Spleen (tissue), 11 donors: ENCODE results near the gene RBX1. TPM values are rescaled to one million over a fixed set of nuclear protein-coding genes. Genes with fewer than 3 reads are reported as not detected.
"Not testable (repeated sequence)": the region's sequence is repeated elsewhere in the genome, so short reads cannot be mapped to it uniquely, and the experiment has no call there.

Experiments used
- DNase-seq: peaks from one replicate; pipeline ENCODE4 v3.0.0-alpha.2; 2020
- H3K27ac ChIP-seq, 8 donors: fragments of 200-600 bp; sonication (generic) in 7 of 8; 1 replicate in 4 of 8; 2 replicates in 4 of 8; pipeline versions ENCODE4 v1.5.0 to v1.8.0; 2016 to 2021; ENCODE audit warnings: inconsistent platforms in 4 of 8, mild to moderate bottlenecking in 4 of 8, moderate library complexity in 1 of 8
- H3K27me3 ChIP-seq, 7 donors: fragments of 200-600 bp; sonication (generic) in 6 of 7; replicated peaks in 1 of 7; 1 replicate in 4 of 7; 2 replicates in 3 of 7; pipeline versions ENCODE4 v1.5.0 to v1.8.0; 2016 to 2021; ENCODE audit warnings: inconsistent platforms in 3 of 7, mild to moderate bottlenecking in 1 of 7
- H3K36me3 ChIP-seq, 6 donors: fragments of 200-600 bp; sonication (generic) in 5 of 6; 1 replicate in 4 of 6; 2 replicates in 2 of 6; pipeline versions ENCODE4 v1.5.0 to v1.8.0; 2016 to 2021; ENCODE audit warnings: inconsistent platforms in 2 of 6
- H3K4me1 ChIP-seq, 6 donors: fragments of 200-600 bp; sonication (generic) in 5 of 6; 1 replicate in 3 of 6; 2 replicates in 3 of 6; pipeline versions ENCODE4 v1.5.0 to v1.8.0; 2016 to 2021; ENCODE audit warnings: inconsistent platforms in 3 of 6
- H3K4me3 ChIP-seq, 8 donors: fragments of 200-600 bp; sonication (generic) in 7 of 8; 1 replicate in 4 of 8; 2 replicates in 4 of 8; pipeline versions ENCODE4 v1.5.0 to v1.8.0; 2016 to 2021; ENCODE audit warnings: inconsistent platforms in 4 of 8, mild to moderate bottlenecking in 4 of 8, moderate library complexity in 2 of 8
- H3K9me3 ChIP-seq, 8 donors: fragments of 200-600 bp; sonication (generic) in 7 of 8; 1 replicate in 4 of 8; 2 replicates in 4 of 8; pipeline versions ENCODE4 v1.5.0 to v1.8.0; 2016 to 2021; ENCODE audit warnings: inconsistent platforms in 4 of 8
- CTCF ChIP-seq, 11 experiments: fragments of 200-600 bp in 7 of 11; fragments of 450-650 bp in 4 of 11; sonication (generic) in 4 of 11; IDR thresholded peaks in 8 of 11; conservative IDR thresholded peaks in 3 of 11; 1 replicate in 7 of 11; 2 replicates in 4 of 11; pipeline versions ENCODE4 v1.4.0 to v1.8.0; 2016 to 2021; ENCODE audit warnings: antibody characterized with exemption in 11 of 11, inconsistent platforms in 4 of 11, mild to moderate bottlenecking in 1 of 11
- POLR2A ChIP-seq, 3 donors: fragments of 450-650 bp; IDR thresholded peaks; one replicate each; pipeline ENCODE4 v1.5.1; 2017; ENCODE audit warnings: antibody characterized with exemption in 3 of 3, mild to moderate bottlenecking in 1 of 3
- POLR2AphosphoS5 ChIP-seq, 3 donors: sonication (generic); formaldehyde crosslinking; IDR thresholded peaks; one replicate each; pipeline ENCODE4 v1.5.1; 2017; ENCODE audit warnings: antibody characterized with exemption in 3 of 3
- WGBS, 5 donors: extraction: QIAGEN DNeasy Blood & Tissue Kit in 3 of 5; methylation state at CpG; one replicate each; pipeline versions ENCODE4 v1.1.5 to v1.1.7; 2013 to 2018; 5-methylcytosine and 5-hydroxymethylcytosine counted together
- intact Hi-C: fragments of 100-400 bp; cut with DNase I; formaldehyde crosslinking; loops from one replicate; pipeline ENCODE4 v1.15.0; 2023; ENCODE audit warnings: low total_unique reads
- polyA plus RNA-seq, 3 donors: library from polyadenylated mRNA; stranded (reverse); fragments of 200-250 nt; gene quantifications; one replicate each; pipeline ENCODE4 v1.2.1, GENCODE V29; 2013
- total RNA-seq, 7 donors: library from RNA; depleted of rRNA in 3 of 7; stranded (reverse); fragments of >200 nt in 3 of 7; fragmentation: NEBNext Ultra II Directional in 4 of 7; extraction: Animal tissue kit (Norgen Biotek cat#: 25700) in 4 of 7; gene quantifications; one replicate each; pipeline versions ENCODE4 v1.1.0 to v1.2.1, GENCODE V29; 2016 to 2021
- donor health status: healthy with polysubstance abuse.
- donor health status: DM: no; HTN: no; CAD: no; lungs with moderate emphysema.
- donor health status: DM: no; HTN: no; CAD: no.
- donor health status: Bipolar disorder and iron deficiency.
- donor health status: healthy.
- donor health status: DM: no; HTN: no; CAD: no.
- donor health status: DM: yes; HTN: yes; CAD: no.

Gene RBX1
- total and polyA plus RNA-seq, 10 donors, result 28.0 to 86.8 (median 41.7) TPM

DNA sequence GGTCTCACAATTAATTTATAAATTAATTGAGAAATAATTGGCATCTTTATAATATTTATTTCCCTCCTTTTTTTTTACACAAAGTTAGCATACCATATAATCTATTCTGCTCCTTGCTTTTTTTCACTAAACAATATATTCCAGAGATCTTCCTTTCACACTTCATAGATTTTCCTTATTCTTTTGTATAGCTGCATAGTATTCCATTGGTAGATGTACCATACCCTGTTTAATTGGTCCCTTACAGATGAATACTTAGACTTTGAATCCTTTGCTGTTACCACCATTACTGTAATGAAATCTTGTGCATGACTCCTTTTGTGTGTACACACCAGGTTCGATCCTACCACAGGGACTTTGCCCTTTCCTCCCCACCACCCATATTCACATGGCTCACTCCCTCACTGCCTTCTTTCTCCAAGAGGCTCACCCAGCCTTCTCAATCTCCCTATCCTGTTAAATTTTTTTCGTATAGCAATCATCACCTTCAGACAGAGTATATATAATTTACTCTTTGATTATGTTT, 48.9 kb downstream of the RBX1 start:
- Histone ChIP-seq H3K4me3 (no peak overlapping the region), H3K36me3 (no peaks in the 10 kb centered on the region), H3K27me3 (no peaks in the 10 kb centered on the region), H3K9me3 (no peaks in the 10 kb centered on the region), H3K4me1 (no peaks in the 10 kb centered on the region), H3K27ac (no peak overlapping the region)
- TF ChIP-seq POLR2A (IDR thresholded peaks at IDR 0.05) (no peak), POLR2AphosphoS5 (IDR thresholded peaks at IDR 0.05) (no peak), CTCF (IDR thresholded peaks at IDR 0.05 in 8 of 11, conservative IDR thresholded peaks at IDR 0.05 in 3 of 11) (no peak)
- DNase-seq, result no peak
- WGBS, 5 donors, result 81 to 94% (median 93%) methylated on average over 2 of the region's 2 CpGs
- intact Hi-C loops, result no loop called here

- DNase-seq, result no peak
- Histone ChIP-seq H3K27me3 (no peaks in the 10 kb centered on the region), H3K4me3 (no peak overlapping the region), H3K36me3 (no peaks in the 10 kb centered on the region), H3K4me1 (no peaks in the 10 kb centered on the region), H3K27ac (no peak overlapping the region), H3K9me3 (no peaks in the 10 kb centered on the region)
- TF ChIP-seq POLR2A (IDR thresholded peaks at IDR 0.05) (no peak), CTCF (IDR thresholded peaks at IDR 0.05 in 8 of 11, conservative IDR thresholded peaks at IDR 0.05 in 3 of 11) (no peak), POLR2AphosphoS5 (IDR thresholded peaks at IDR 0.05) (no peak)
- 86 to 91% (median 87%) methylated on average over 9 of the region's 9 CpGs for WGBS, 5 donors
- intact Hi-C loops, result no loop called here
Observed at GRCh38 chr22:41000941-41001721, 50.0 kb downstream of the RBX1 start.

DNA sequence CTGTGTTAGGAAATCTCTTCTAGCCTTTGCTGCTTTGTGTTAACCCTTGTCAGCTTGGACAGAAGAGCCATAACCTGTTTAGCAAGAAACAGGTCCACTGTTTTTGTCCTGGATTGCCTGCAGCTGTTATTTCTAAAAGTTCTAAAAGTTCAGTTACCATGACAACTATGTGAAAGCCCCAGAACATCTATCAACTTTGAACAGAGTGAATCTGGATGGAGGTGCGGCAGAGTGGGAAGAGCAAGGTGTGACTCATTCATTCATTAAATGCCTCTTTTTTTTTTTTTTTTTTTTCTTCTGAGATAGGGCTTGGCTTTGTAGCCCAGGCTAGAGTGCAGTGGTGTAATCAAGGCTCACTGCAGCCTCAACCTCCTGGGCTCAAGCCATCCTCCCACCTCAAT, 50.5 kb downstream of the RBX1 start:
- Histone ChIP-seq H3K36me3 (no peaks in the 10 kb centered on the region), H3K27me3 (no peaks in the 10 kb centered on the region), H3K27ac (no peak overlapping the region), H3K4me1 (no peaks in the 10 kb centered on the region), H3K4me3 (no peak overlapping the region), H3K9me3 (no peaks in the 10 kb centered on the region)
- TF ChIP-seq POLR2A (IDR thresholded peaks at IDR 0.05) (no peak), CTCF (IDR thresholded peaks at IDR 0.05 in 8 of 11, conservative IDR thresholded peaks at IDR 0.05 in 3 of 11) (no peak), POLR2AphosphoS5 (IDR thresholded peaks at IDR 0.05) (no peak)
- intact Hi-C loops, result no loop called here
- no peak for DNase-seq
- 57 to 74% (median 69%) methylated on average over 1 of the region's 1 CpG for WGBS, 5 donors

DNA sequence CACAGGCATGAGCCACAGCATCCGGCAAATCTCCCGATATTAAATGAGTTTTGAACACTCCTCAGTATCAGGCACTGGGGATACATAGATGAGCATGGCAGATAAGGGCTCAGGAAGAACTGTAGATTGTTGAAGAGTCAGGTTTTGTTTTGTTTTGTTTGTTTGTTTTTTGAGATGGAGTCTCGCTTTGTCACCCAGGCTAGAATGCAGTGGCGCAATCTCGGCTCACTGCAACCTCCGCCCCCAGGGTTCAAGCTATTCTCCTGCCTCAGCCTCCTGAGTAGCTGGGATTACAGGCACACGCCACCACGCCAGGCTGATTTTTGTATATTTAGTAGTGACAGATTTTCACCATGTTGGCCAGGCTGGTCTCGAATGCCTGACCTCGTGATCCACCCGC, 51.2 kb downstream of the RBX1 start:
- H3K27me3 ChIP-seq, H3K27ac ChIP-seq, H3K9me3 ChIP-seq, H3K4me1 ChIP-seq, H3K36me3 ChIP-seq, H3K4me3 ChIP-seq, intact Hi-C loops, DNase-seq: not testable (repeated sequence)
- 90 to 95% (median 94%) methylated on average over 11 of the region's 11 CpGs for WGBS, 5 donors
